Panc1 (cell line): ENCODE data around the gene STAP1.

Experiments
- CTCF ChIP-seq: fragments of 450-650 bp; IDR thresholded peaks from 2 replicates; pipeline ENCODE4 v1.5.1; 2017; ENCODE audit warnings: mild to moderate bottlenecking
- POLR2AphosphoS5 ChIP-seq: IDR thresholded peaks from 2 replicates; pipeline ENCODE4 v1.6.1; 2012; ENCODE audit warnings: mild to moderate bottlenecking, low read depth, low read length, moderate library complexity

GRCh38 chr4:67580577-67580976 is 22.1 kb downstream of the STAP1 start:
- no peak for TF ChIP-seq POLR2AphosphoS5
- TF ChIP-seq CTCF: no peak
